Sciatic nerve (tissue), 2 donors: ENCODE results near the gene TAGLN3. TPM values are rescaled to one million over a fixed set of nuclear protein-coding genes. Genes with fewer than 3 reads are reported as not detected.
A peak's percentile ranks its signal among the peaks of the same experiment; 100 is the strongest.

ENCODE experiments used
- ATAC-seq: fragments of 200-7000 bp; cut with Tn5 transposase; one replicate; pipeline ENCODE4 v1.9.1; 2020; ENCODE audit warnings: mild to moderate bottlenecking, moderate library complexity
- DNase-seq: peaks from one replicate; pipeline ENCODE4 v3.0.0-alpha.2; 2020; ENCODE audit warnings: low spot score
- intact Hi-C: fragments of 100-400 bp; cut with DNase I; formaldehyde crosslinking; loops from one replicate; pipeline ENCODE4 v1.14.2; 2022
- total RNA-seq: library from RNA; stranded (reverse); fragmentation: NEBNext Ultra II Directional; extraction: Animal tissue kit (Norgen Biotek cat#: 25700); gene quantifications from one replicate; pipeline ENCODE4 v1.2.1, GENCODE V29; 2021
- donor health status: DM: no; HTN: no; CAD: no.
- donor health status: DM: no; HTN: no; CAD: no.

Gene TAGLN3
- 0.62 TPM for total RNA-seq

DNA sequence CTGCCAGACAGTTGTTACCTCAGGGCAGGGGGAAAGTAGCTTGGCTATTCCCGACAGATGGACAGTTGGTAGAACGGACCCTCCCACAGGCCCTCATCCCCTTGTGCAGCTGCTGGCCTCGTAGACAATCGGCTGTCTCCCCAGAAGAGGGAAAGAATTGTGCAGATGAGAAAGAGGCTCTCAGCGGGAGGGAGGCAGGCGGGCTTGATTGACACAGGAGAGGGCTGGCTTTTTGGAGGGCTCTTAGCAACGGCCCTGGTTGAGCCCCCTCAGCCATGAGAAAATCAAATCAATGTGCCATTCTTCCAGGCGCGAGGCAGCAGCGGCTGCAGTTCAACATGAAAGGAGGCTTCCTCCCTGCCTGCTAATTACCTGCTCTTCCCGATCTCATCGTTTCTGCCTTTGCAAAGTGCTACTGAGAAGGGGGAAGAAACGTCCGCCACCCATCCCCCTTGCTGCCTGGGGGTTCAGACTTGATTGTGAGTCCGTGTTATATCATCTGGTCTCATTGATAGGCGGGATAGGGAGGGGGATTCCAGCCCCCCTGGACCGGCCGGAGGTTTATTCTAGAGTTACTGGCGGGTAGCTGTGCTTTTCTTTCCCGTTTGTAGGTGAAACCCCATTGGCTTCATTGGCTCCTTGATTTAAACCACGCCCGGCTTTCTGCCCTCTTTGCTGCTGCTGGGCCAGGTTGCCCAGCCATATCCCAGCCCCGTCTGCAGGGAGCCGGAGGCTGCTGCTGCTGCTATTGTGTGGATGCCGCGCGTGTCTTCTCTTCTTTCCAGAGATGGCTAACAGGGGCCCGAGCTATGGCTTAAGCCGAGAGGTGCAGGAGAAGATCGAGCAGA, at the start of gene TAGLN3:
TSS of gene TAGLN3 (plus strand) at position 287 of the 848 bp plus-strand sequence. CDS start at position 788, 501 bp downstream.
- DNase-seq (no peak), ATAC-seq (peak; percentile 70)
- intact Hi-C loops: no loop called here

DNA sequence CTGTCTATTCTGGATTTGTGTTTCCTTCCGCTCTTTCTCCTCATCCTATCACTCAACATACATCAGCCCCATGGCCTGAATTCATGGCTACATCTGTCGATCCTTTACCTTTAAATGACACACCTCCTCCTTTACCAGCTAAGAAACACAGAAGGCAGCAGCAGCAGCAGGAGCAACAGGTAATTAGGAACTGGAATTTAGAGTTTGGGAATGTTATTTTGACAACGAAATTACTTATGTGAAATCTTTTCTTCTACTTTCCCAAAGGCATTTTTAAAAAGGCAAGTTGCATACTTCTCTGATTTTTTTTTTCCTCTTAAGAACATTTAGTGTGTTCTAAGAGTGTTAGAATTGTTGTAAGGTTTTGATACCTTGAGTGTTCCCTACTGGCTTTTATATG, 49.0 kb upstream of the TAGLN3 start:
- intact Hi-C loops: no loop called here
- DNase-seq (no peak), ATAC-seq (no peak)

DNA sequence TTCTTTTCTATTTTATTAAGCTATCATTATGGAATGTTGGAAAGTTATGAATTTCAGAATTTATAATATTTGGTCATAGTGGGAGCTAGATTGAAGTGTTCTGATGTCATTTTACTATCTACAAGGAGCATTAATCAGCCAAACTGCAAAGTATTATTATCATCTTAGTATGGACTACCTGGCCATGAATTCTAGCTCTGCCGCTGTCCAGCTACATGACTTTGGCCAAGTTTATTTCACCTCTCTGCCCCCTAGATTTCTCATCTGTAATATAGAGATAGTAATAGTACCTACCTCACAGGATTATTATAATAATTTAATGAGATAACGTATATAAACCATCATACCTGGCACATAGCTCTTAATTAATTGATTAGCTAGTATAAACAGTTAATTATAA, 47.7 kb upstream of the TAGLN3 start:
- intact Hi-C loops: no loop called here
- no peak for ATAC-seq
- DNase-seq: no peak

DNA sequence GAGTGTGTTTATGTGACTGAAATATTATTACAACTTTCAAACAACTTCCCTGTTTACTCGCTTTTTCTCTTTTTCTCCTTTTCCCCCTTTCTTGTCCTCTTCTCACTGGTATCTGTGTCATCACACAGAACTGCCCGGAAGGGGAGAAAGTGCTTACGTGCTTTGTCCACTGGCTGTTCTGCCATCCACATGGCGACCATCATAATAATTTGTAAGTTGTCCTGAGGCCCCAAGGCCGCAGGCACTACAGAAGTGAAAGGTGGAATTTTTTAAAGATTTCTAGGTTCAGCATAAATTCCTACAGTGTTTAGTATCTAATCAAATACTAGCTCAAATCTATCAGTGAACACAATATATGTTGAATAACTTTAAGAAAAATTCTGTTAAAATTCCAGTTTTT, 46.6 kb upstream of the TAGLN3 start:
- no peak for DNase-seq
- intact Hi-C loops: no loop called here
- ATAC-seq: no peak

DNA sequence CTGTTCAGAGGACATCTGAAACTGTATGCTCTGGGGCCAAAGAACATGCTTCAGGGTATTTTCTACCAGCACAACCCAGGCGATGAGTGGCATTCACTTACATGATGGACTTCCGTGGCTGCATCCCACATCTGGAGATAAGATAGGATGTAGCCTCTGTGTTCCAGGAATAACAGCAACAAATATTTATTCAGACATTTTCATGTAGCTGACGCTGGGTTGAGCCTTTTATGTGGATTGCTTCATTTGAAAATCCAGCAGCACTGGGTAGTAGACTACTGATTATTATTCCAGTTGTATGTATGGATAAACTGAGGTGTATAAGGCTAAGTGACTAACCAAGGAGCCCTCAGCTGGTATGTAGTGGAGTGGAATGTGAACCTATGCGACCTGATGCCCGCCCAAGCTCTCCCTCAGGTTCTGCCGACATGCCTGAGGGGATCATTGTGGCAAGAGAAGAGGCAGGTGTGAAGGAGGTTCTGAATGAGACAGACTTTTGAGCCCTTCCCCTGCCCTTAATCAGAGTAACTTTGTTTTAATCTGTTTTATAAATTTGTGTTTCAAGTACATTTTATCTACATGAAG, 45.8 kb upstream of the TAGLN3 start:
- DNase-seq: no peak
- intact Hi-C loops: no loop called here
- no peak for ATAC-seq

DNA sequence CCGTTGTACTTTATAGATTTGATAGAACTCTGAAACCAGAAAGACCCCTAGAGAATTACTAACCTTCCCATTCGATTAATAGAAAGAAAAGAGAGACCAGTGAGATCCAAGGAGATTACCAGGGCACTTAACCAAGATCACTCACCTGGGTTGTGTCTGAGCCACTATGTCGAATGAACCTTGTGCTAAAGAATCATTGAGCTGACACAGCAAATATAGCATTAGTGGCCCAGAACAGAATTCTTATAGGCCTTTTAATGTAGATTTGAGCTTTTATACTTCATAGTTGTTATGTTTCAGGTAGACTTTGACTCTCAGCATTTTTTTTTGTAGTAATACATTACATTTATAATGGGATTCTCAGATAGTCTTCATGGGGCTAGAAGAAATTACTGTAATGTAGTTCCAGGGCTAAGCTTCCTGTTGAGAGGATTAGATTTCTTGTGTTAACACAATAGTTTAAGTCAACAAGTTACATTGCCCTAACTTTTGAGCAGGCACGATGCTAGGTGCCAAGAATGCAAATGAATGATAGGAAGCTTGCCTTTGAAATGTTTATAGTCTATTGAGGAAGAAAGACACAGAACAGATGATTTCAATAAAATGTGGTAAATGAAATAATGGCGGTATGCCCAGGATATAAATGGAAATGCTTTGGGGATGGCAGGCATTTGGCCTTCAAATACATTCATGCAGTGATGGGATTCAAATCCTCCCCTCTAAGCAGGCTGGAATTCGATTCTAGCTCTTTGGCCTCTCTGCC, 44.3 kb upstream of the TAGLN3 start:
- intact Hi-C loops: no loop called here
- no peak for ATAC-seq
- DNase-seq: no peak

DNA sequence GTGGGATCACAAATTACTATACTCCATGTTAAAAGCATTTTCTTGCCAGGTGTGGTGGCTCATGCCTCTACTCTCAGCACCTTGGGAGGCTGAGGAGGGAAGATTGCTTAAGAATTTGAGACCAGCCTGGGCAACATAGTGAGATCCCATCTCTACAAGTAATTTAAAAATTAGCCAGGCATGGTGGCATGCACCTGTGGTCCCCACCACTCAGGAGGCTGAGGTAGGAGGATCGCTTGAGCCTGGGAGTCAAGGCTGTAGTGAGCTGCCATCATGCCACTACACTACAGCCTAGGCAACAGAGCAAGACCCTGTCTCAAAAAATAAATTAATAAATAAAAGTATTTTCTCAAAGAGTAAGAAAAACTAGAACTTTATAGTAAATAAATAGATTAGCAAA, 42.8 kb upstream of the TAGLN3 start:
- intact Hi-C loops: no loop called here
- ATAC-seq (no peak), DNase-seq (no peak)

DNA sequence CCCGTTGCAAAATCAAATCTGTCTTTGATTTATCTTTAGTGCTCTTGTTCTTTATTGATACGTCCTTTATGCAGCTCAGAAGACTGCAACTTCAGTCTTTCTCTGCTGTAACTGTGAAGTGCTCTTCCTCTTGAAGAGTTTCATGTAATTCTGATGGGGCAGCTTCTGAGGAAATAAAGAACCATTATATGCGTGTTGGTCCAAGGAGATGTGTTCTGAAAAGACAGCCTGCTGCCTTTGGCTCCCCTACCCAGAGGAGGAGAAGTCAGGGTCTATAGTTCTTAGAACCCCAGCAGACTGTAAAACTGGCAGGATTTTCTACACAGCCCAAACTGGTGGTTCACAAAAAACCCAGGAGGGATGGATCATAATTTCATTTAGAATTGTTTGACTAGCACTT, 42.3 kb upstream of the TAGLN3 start:
- intact Hi-C loops: no loop called here
- no peak for DNase-seq
- peak; percentile 30 for ATAC-seq

DNA sequence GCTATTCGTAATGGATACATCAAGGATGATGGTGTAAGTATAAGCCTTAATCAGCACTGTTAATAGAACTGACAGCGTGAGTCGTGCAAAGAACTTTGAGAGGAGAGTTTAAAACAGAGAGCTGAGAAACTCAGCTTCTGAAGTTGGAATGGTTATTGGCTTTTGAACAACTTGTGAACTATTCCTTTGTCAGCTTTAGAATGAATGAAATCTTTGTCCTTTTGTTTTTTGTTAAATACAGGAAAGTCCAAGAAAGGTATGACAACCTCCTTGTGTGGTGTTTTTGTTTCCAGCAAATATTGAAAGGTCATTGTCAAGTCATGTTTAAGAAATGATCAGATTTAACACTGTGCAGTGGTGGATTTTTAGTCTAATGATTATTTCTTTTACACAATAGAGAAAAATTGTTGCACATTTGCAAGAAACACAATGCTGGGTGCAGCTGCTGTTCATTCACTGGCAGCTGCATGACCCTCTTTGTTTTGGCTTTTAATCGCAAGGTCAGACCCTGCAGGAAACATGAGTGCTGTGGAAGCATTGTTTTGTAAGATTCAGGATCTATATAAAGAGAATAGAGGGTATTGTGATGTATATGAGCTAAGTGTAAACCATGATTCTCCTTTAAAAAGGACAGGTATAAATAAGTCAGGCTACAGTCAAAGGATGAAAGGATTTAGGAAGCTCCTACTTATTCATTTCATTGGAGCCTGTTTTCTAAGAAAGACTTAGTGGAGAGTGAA, 41.6 kb upstream of the TAGLN3 start:
- ATAC-seq (no peak), DNase-seq (no peak)
- intact Hi-C loops: no loop called here

DNA sequence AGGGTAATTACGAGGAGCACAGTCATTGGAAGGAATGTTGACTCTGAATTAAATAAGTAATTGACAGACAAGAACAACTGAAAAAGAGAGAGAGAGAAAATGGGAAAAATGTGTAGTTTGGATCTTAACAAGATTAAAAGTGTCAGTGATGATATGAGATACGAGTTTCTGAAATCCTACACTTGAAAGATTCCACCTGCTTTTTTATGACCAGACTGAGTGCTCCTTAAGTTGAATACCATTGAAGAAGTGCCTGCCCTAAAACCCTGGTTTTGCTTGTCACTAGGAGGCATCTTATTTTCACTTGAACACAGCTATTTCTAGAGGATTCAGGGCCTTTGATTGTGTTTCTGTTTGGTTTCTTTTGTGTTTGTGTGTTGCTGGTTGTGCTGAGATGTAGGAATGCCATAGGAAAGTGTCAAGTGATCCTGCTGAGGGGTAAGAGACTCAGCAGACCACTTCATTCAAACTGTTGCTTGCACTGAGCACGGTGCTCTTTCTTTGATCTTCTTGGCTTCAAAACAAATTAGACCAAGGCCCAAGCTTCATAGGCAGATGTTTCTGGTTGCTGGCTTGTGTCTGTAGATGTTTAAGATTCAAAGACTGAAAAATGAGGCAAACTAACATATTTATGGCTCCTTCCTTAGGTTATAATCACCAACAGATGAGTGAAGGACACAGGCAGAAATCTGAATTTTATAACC, 37.1 kb upstream of the TAGLN3 start:
- DNase-seq: no peak
- no peak for ATAC-seq
- intact Hi-C loops: loop anchor here (10.0 kb wide), 1 partner anchor 97 kb away; no protein-coding TSS in a partner anchor

DNA sequence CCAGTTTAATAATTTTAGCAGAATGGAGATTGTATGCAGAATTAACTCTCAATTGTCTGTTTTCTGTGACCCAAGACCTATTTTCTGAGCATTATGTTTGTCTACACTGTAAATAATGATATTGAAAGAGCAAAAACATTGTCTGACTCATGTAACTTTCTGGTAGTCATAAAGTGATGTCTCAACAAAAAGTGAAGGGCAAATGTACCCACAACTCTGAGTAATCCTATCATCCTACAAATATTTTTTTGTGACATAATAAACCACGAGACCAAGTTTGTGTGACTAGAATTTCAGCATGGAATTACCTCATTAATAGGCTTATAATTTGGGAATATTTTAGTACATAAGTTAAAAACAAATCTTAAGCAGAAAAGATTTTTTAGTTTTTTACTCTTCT, 35.3 kb upstream of the TAGLN3 start:
- intact Hi-C loops: loop anchor here (10.0 kb wide), 1 partner anchor 99 kb away; no protein-coding TSS in a partner anchor
- DNase-seq (no peak), ATAC-seq (no peak)

DNA sequence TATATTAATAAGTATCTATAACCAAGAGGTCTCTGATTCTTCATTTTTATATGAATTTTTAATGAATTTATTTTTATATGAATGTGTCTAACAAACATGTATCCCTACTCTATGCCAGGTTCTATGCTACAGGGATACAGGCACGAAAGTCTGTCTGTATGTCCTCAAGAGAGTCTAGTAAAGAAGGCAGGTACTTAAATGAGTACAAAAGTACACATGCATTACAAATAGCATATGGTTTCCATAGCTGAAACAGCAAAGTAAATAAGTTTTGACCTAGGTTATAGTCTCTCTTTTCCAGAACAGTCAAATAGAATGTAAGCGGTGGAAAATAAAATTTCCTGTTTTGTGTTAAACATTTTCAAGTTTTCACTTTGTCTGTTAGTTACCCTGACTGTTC, 33.2 kb upstream of the TAGLN3 start:
- intact Hi-C loops: loop anchor here (10.0 kb wide), 1 partner anchor 101 kb away; no protein-coding TSS in a partner anchor

DNA sequence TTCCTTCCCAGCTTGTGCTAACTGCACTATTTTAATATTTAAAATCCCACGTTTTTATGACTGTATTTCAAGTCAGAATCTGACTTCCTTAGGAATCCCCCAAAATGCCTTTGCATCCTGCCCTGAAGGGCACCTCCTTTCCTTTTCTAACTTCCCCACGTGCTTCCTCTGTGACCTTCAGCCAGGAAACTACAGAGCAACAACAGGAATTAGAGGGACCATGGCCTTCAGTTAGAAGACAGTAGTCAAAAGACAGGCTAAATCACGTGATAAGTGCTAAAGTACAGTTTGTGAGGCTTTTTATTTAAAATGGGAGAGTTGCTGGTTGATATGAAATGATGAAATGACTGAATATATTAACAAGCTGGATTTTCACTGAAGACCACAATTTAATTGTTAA, 31.7 kb upstream of the TAGLN3 start:
- no peak for ATAC-seq

More for the DNA sequence above, 33.2 kb upstream of the TAGLN3 start:
- no peak for ATAC-seq
- no peak for DNase-seq

DNA sequence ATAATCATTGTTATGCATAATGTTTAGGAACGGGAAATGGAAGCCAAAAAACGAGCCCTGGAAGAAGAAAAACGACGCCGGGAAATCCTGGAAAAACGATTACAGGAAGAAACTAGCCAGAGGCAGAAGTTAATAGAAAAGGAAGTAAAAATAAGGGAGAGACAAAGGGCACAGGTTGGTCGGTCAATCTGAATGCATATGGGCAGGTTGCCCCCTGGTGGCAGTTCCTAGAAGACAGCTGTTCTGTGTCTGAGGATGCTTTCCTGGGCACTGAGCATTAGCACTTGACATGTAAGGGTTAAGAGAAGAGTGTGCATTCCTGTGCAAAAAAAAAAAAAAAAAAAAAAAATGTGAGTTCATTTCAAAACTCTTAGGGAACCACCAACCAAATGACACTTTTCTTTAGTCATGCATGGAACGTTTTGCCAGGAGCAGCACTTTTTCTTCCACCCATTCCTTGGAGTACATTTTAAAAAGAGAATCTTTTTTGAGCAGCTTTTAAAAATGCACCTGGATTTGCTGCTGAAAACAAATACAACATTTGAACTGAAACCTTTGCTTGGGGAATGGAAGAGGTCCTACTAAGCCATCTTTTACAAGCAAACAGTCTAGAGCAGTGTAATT, 31.0 kb upstream of the TAGLN3 start:
- intact Hi-C loops: loop anchor here (2.0 to 10.0 kb wide), 2 partner anchors 103 to 251 kb away; no protein-coding TSS in a partner anchor
- DNase-seq (peak; percentile 93), ATAC-seq (peak; percentile 90)

More for the DNA sequence above, 31.7 kb upstream of the TAGLN3 start:
- intact Hi-C loops: loop anchor here (2.0 to 10.0 kb wide), 2 partner anchors 102 to 250 kb away; no protein-coding TSS in a partner anchor
- no peak for DNase-seq

DNA sequence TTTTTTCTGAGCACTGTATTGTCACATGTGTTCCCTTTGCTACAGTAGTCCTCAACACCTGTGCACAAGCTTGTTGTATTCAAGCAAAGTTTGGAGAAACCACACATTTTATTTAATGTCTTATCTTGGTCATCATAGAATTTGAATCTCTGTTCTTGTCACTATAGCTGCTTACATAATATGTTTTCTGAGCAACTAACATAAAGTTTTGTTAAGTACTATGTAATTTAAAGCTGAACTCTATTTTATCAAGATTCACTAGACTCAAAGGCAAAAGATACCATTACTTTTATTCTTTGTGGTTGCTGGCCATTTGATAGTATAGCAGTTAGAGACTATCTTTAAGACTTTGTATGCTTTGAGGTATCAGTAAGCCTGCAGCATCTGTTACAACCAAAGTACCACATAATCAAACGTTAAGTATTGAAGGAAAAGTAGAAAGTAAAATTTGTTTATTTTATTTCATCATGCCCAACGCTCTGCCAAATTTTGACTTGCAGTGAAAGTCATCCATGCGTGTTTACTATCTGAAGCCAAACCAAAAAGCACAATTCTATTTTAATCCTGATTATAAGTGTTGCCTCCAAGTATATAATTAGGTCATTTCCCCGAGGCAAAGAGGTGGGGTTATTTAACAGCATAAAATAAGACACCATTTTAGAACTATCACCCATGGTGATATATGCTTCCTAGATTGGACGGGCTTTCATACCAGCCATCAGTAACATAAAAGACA, 30.2 kb upstream of the TAGLN3 start:
- intact Hi-C loops: loop anchor here (10.0 kb wide), 1 partner anchor 104 kb away; no protein-coding TSS in a partner anchor
- DNase-seq: no peak
- peak; percentile 16 for ATAC-seq

DNA sequence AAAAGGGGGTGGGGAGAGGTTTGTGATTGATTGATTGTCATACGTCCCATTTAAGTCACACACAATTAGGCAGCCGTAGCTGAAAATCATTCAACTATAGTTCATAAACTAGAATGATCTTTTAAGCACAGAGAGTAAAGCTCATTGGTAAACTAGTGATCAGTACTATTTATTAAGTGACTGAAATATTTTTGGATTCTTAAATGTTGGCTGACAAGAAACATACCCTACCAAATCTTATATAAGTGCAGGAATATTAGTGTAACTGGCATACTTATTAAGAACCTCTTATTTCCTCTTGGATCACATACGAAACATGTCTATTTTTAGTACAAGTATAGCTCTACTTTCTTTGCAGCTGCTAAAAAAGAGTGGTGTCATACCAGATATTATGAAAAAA, 28.3 kb upstream of the TAGLN3 start:
- intact Hi-C loops: no loop called here
- no peak for DNase-seq
- no peak for ATAC-seq

DNA sequence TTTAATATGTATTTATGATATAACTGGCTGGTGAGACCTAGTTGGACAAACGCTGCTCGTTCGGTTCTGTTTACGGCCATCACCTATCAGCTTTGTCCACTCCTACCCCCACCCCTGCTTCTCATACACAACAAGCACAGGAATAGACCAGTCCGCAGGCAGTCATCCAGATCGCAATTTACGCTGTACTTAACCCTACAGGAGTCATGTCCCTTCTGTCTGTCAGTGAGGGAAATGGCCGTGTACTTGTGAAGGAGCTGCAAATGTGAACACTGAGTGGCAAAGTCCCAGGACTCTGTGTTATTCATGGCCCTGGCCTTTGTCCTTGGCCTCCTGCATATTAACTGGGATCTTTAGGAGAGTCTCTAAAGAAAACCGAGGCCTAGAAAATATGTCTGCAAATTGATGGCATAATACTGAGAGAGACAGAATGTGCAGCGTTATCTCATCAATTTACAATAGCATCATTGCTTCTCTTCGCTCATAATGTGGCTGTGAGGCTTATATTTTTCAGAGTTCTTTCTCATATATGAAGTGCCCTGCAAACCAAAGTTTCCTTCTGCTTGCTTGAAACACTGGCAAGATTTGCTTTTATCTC, 27.1 kb upstream of the TAGLN3 start:
- no peak for ATAC-seq
- intact Hi-C loops: no loop called here

More for the DNA sequence above, 27.1 kb upstream of the TAGLN3 start:
- DNase-seq: no peak
